Activated naive CD4-positive, alpha-beta T cell treated with anti-CD3 and anti-CD28 coated beads, Interleukin-2, amount 10 ng/mL, durations not matched to agents 7 days and 5 days (primary cell): ENCODE results near the gene HOXA5.

Experiments
- CTCF ChIA-PET: fragments of 350-600 bp; sonication (Branson Sonifier 250); formaldehyde crosslinking; loops from one replicate; lab custom pipeline; 2021; ENCODE audit warnings: antibody characterized with exemption; lab: Charles Lee
- DNase-seq: peaks from one replicate; pipeline ENCODE4 v3.0.0-alpha.2; 2020
- H3K27ac Mint-ChIP-seq: one replicate; pipeline ENCODE4 v1.8.0; 2021; ENCODE audit warnings: mild to moderate bottlenecking, moderate library complexity, mixed read lengths
- H3K27me3 Mint-ChIP-seq: one replicate; pipeline ENCODE4 v1.8.0; 2021; ENCODE audit warnings: mild to moderate bottlenecking, mixed read lengths
- H3K36me3 Mint-ChIP-seq: one replicate; pipeline ENCODE4 v1.8.0; 2021; ENCODE audit warnings: mixed read lengths
- H3K4me1 Mint-ChIP-seq: one replicate; pipeline ENCODE4 v1.8.0; 2021; ENCODE audit warnings: mixed read lengths
- H3K4me3 Mint-ChIP-seq: one replicate; pipeline ENCODE4 v1.8.0; 2021; ENCODE audit warnings: mild to moderate bottlenecking, moderate library complexity, mixed read lengths
- H3K9me3 Mint-ChIP-seq: one replicate; pipeline ENCODE4 v1.8.0; 2021; ENCODE audit warnings: mixed read lengths

HOXA5 gene

GRCh38 chr7:27128034-27128433, 15.4 kb downstream of the HOXA5 start:
- no peaks in the 10 kb centered on the region for H3K4me1 Mint-ChIP-seq
- no peak for DNase-seq
- peaks cover 35% of the 10 kb centered on the region for H3K27me3 Mint-ChIP-seq
- H3K9me3 Mint-ChIP-seq = no peaks in the 10 kb centered on the region
- H3K36me3 Mint-ChIP-seq = no peaks in the 10 kb centered on the region
- H3K4me3 Mint-ChIP-seq = no peak overlapping the region
- CTCF ChIA-PET = interaction anchor here (1.3 to 1.6 kb wide), 2 partner anchors 8 to 22 kb away, joined by 3 to 4 read pairs; no protein-coding TSS in a partner anchor
- H3K27ac Mint-ChIP-seq = no peak overlapping the region

- Mint-ChIP-seq H3K9me3 (no peaks in the 10 kb centered on the region), H3K27ac (no peak overlapping the region), H3K4me3 (no peak overlapping the region), H3K36me3 (no peaks in the 10 kb centered on the region), H3K4me1 (no peaks in the 10 kb centered on the region), H3K27me3 (peaks cover 33% of the 10 kb centered on the region)
- CTCF ChIA-PET = no interaction called here
- no peak for DNase-seq
These were observed 16.7 kb downstream of the HOXA5 start for GRCh38 chr7:27126596-27127327.

GRCh38 chr7:27125986-27126394, 17.5 kb downstream of the HOXA5 start:
- Mint-ChIP-seq H3K27me3 (peaks cover 26% of the 10 kb centered on the region), H3K36me3 (no peaks in the 10 kb centered on the region)
- CTCF ChIA-PET = no interaction called here

GRCh38 chr7:27124902-27125689, 18.4 kb downstream of the HOXA5 start:
- no peaks in the 10 kb centered on the region for H3K36me3 Mint-ChIP-seq
- H3K4me1 Mint-ChIP-seq = no peaks in the 10 kb centered on the region
- DNase-seq = no peak
- H3K9me3 Mint-ChIP-seq = no peaks in the 10 kb centered on the region
- H3K4me3 Mint-ChIP-seq = no peak overlapping the region
- CTCF ChIA-PET = no interaction called here
- H3K27ac Mint-ChIP-seq = no peak overlapping the region
- peaks cover 26% of the 10 kb centered on the region for H3K27me3 Mint-ChIP-seq

More at GRCh38 chr7:27125986-27126394, 17.5 kb downstream of the HOXA5 start:
- Mint-ChIP-seq H3K4me3 (no peak overlapping the region), H3K9me3 (no peaks in the 10 kb centered on the region), H3K4me1 (no peaks in the 10 kb centered on the region), H3K27ac (no peak overlapping the region)
- no peak for DNase-seq

- H3K27ac Mint-ChIP-seq = no peak overlapping the region
- no peaks in the 10 kb centered on the region for H3K36me3 Mint-ChIP-seq
- H3K9me3 Mint-ChIP-seq = no peaks in the 10 kb centered on the region
- H3K4me3 Mint-ChIP-seq = no peak overlapping the region
- DNase-seq = no peak
- no peaks in the 10 kb centered on the region for H3K4me1 Mint-ChIP-seq
- CTCF ChIA-PET = no interaction called here
- H3K27me3 Mint-ChIP-seq = peaks cover 26% of the 10 kb centered on the region
These were observed 19.2 kb downstream of the HOXA5 start for GRCh38 chr7:27124096-27124901.

- H3K36me3 Mint-ChIP-seq = no peaks in the 10 kb centered on the region
- no peak overlapping the region for H3K27ac Mint-ChIP-seq
- DNase-seq = no peak
- H3K4me3 Mint-ChIP-seq = no peak overlapping the region
- H3K9me3 Mint-ChIP-seq = no peaks in the 10 kb centered on the region
- CTCF ChIA-PET = no interaction called here
- H3K27me3 Mint-ChIP-seq = peaks cover 19% of the 10 kb centered on the region
- H3K4me1 Mint-ChIP-seq = no peaks in the 10 kb centered on the region
These were observed 19.9 kb downstream of the HOXA5 start for GRCh38 chr7:27123477-27124053.

- Mint-ChIP-seq H3K27ac (no peak overlapping the region), H3K27me3 (peaks cover 19% of the 10 kb centered on the region), H3K9me3 (no peaks in the 10 kb centered on the region), H3K4me3 (no peak overlapping the region), H3K4me1 (no peaks in the 10 kb centered on the region), H3K36me3 (no peaks in the 10 kb centered on the region)
- CTCF ChIA-PET = no interaction called here
- DNase-seq = no peak
These were observed 20.4 kb downstream of the HOXA5 start for GRCh38 chr7:27123007-27123476.

- Mint-ChIP-seq H3K9me3 (no peaks in the 10 kb centered on the region), H3K27ac (no peak overlapping the region), H3K36me3 (no peaks in the 10 kb centered on the region), H3K4me3 (no peak overlapping the region), H3K4me1 (no peaks in the 10 kb centered on the region), H3K27me3 (peaks cover 18% of the 10 kb centered on the region)
- CTCF ChIA-PET = no interaction called here
- DNase-seq = no peak
These were observed 21.2 kb downstream of the HOXA5 start for GRCh38 chr7:27122077-27122910.

GRCh38 chr7:27121684-27122076, 21.8 kb downstream of the HOXA5 start:
- H3K27ac Mint-ChIP-seq = no peak overlapping the region
- H3K27me3 Mint-ChIP-seq = peaks cover 15% of the 10 kb centered on the region
- H3K4me1 Mint-ChIP-seq = no peaks in the 10 kb centered on the region
- DNase-seq = no peak
- H3K36me3 Mint-ChIP-seq = no peaks in the 10 kb centered on the region
- CTCF ChIA-PET = no interaction called here
- no peak overlapping the region for H3K4me3 Mint-ChIP-seq
- H3K9me3 Mint-ChIP-seq = no peaks in the 10 kb centered on the region

GRCh38 chr7:27119412-27119911, 24.0 kb downstream of the HOXA5 start:
- no peaks in the 10 kb centered on the region for H3K4me1 Mint-ChIP-seq
- DNase-seq = no peak
- no peaks in the 10 kb centered on the region for H3K36me3 Mint-ChIP-seq
- H3K9me3 Mint-ChIP-seq = no peaks in the 10 kb centered on the region
- H3K4me3 Mint-ChIP-seq = no peak overlapping the region
- peaks cover 14% of the 10 kb centered on the region for H3K27me3 Mint-ChIP-seq
- no peak overlapping the region for H3K27ac Mint-ChIP-seq
- CTCF ChIA-PET = interaction anchor here (0.9 kb wide), 1 partner anchor 9 kb away, joined by 3 read pairs; no protein-coding TSS in a partner anchor

- Mint-ChIP-seq H3K9me3 (no peaks in the 10 kb centered on the region), H3K27me3 (peaks cover 12% of the 10 kb centered on the region), H3K4me3 (no peak overlapping the region), H3K27ac (no peak overlapping the region), H3K4me1 (no peaks in the 10 kb centered on the region), H3K36me3 (no peaks in the 10 kb centered on the region)
- no peak for DNase-seq
- CTCF ChIA-PET = interaction anchor here (1.4 kb wide), 1 partner anchor 43 kb away, joined by 4 read pairs; no protein-coding TSS in a partner anchor
These were observed 24.9 kb downstream of the HOXA5 start for GRCh38 chr7:27118580-27118979.

- no peak overlapping the region for H3K27ac Mint-ChIP-seq
- H3K36me3 Mint-ChIP-seq = no peaks in the 10 kb centered on the region
- no peak overlapping the region for H3K4me3 Mint-ChIP-seq
- CTCF ChIA-PET = interaction anchor here (1.4 kb wide), 1 partner anchor 43 kb away, joined by 4 read pairs; no protein-coding TSS in a partner anchor
- no peaks in the 10 kb centered on the region for H3K9me3 Mint-ChIP-seq
- peaks cover 8% of the 10 kb centered on the region for H3K27me3 Mint-ChIP-seq
- DNase-seq = no peak
- H3K4me1 Mint-ChIP-seq = no peaks in the 10 kb centered on the region
These were observed 25.5 kb downstream of the HOXA5 start for GRCh38 chr7:27117887-27118491.
